Smooth muscle cell (in vitro differentiated cells): Measurements from ENCODE around the gene ARID3C. TPM values are rescaled to one million over a fixed set of nuclear protein-coding genes. Genes with fewer than 3 reads are reported as not detected.

Experiments
- DNase-seq: peaks from one replicate; lab custom pipeline; 2025; ENCODE audit not compliant: unreplicated experiment; lab: John Stamatoyannopoulos, UW
- H2AFZ ChIP-seq: fragments of 200-600 bp; sonication (generic); 2 replicates; pipeline ENCODE4 v1.6.0; 2016; ENCODE audit warnings: antibody characterized with exemption, low read depth, mild to moderate bottlenecking
- H3F3A ChIP-seq: fragments of 200-600 bp; sonication (generic); 2 replicates; pipeline ENCODE4 v1.6.0; 2017; ENCODE audit warnings: antibody characterized with exemption, low read depth
- H3K27ac ChIP-seq: fragments of 200-600 bp; sonication (generic); 2 replicates; pipeline ENCODE4 v1.5.1; 2016; ENCODE audit warnings: low read depth, mild to moderate bottlenecking
- H3K27me3 ChIP-seq: fragments of 200-600 bp; sonication (generic); 2 replicates; pipeline ENCODE4 v1.6.1; 2016; ENCODE audit warnings: low read depth, mild to moderate bottlenecking
- H3K36me3 ChIP-seq: fragments of 200-600 bp; sonication (generic); 2 replicates; pipeline ENCODE4 v1.5.1; 2016; ENCODE audit warnings: low read depth
- H3K4me1 ChIP-seq: fragments of 200-600 bp; sonication (generic); 2 replicates; pipeline ENCODE4 v1.5.1; 2016; ENCODE audit warnings: low read depth
- H3K4me2 ChIP-seq: fragments of 200-600 bp; sonication (generic); 2 replicates; pipeline ENCODE4 v1.6.0; 2016; ENCODE audit warnings: mild to moderate bottlenecking
- H3K4me3 ChIP-seq: fragments of 200-600 bp; sonication (generic); 2 replicates; pipeline ENCODE4 v1.5.1; 2016; ENCODE audit warnings: mild to moderate bottlenecking
- H3K79me2 ChIP-seq: fragments of 200-600 bp; sonication (generic); 2 replicates; pipeline ENCODE4 v1.6.0; 2016; ENCODE audit warnings: low read depth, mild to moderate bottlenecking
- H3K9ac ChIP-seq: fragments of 200-600 bp; sonication (generic); 2 replicates; pipeline ENCODE4 v1.6.0; 2016; ENCODE audit warnings: low read depth
- H3K9me3 ChIP-seq: fragments of 200-600 bp; sonication (generic); replicated peaks from 2 replicates; pipeline ENCODE4 v1.5.1; 2016; ENCODE audit warnings: low read depth
- H4K20me1 ChIP-seq: fragments of 200-600 bp; sonication (generic); 2 replicates; pipeline ENCODE4 v1.6.0; 2016; ENCODE audit warnings: low read depth
- CTCF ChIP-seq: fragments of 200-600 bp; sonication (generic); IDR thresholded peaks from 2 replicates; pipeline ENCODE4 v1.5.1; 2017; ENCODE audit warnings: borderline replicate concordance, mild to moderate bottlenecking, antibody characterized with exemption; ENCODE audit not compliant: insufficient read depth, poor library complexity, severe bottlenecking
- WGBS: methylation state at CpG from one replicate; pipeline ENCODE4 v1.1.7; 2016; ENCODE audit warnings: low lambda C conversion rate; 5-methylcytosine and 5-hydroxymethylcytosine counted together
- polyA plus RNA-seq: library from polyadenylated mRNA; unstranded; fragments of >200 nt; fragmentation: Nextera tagmentation; extraction: Ambion mirVana; gene quantifications from 2 replicates; pipeline ENCODE4 v1.2.1, GENCODE V29; 2016
- total RNA-seq: library from RNA; depleted of rRNA; stranded (reverse); fragments of >200 nt; gene quantifications from 2 replicates; pipeline ENCODE4 v1.2.3, GENCODE V29; 2014

ARID3C gene
- total RNA-seq (not detected in 2 replicates), polyA plus RNA-seq (0.40 and 0.45 TPM in 2 replicates)

- peaks cover 84% of the 10 kb centered on the region for H3K27me3 ChIP-seq
- peak within 1 kb of the TSS; percentile 86 for H3K4me2 ChIP-seq
- DNase-seq: no peak
- no peak within 1 kb of the TSS for H3K9ac ChIP-seq
- no peaks in the 10 kb centered on the region for H3K36me3 ChIP-seq
- no peaks in the 10 kb centered on the region for H3F3A ChIP-seq
- H2AFZ ChIP-seq: no peak within 1 kb of the TSS
- H4K20me1 ChIP-seq: no peaks in the 10 kb centered on the region
- peaks cover 45% of the 10 kb centered on the region for H3K4me1 ChIP-seq
- peak within 1 kb of the TSS; percentile 40 for H3K4me3 ChIP-seq
- TF ChIP-seq CTCF: no peak
- WGBS: 2% methylated on average over 38 of the region's 69 CpGs
- no peak within 1 kb of the TSS for H3K27ac ChIP-seq
- no peaks in the 10 kb centered on the region for H3K79me2 ChIP-seq
- no peaks in the 10 kb centered on the region for H3K9me3 ChIP-seq
Measured at GRCh38 chr9:34628656-34629490, at the start of gene ARID3C. Gene ARID3C, minus strand, starts transcription at chr9:34629066. Its CDS starts 1,052 bp downstream, at chr9:34628014.

- Histone ChIP-seq H3K36me3 (no peaks in the 10 kb centered on the region), H3K27ac (no peak overlapping the region), H3K79me2 (no peaks in the 10 kb centered on the region), H3F3A (no peaks in the 10 kb centered on the region), H2AFZ (no peak overlapping the region), H3K27me3 (no peaks in the 10 kb centered on the region), H3K4me2 (no peak overlapping the region), H3K4me1 (no peaks in the 10 kb centered on the region), H4K20me1 (no peaks in the 10 kb centered on the region), H3K9ac (no peak overlapping the region), H3K4me3 (no peak overlapping the region), H3K9me3 (no peaks in the 10 kb centered on the region)
- DNase-seq: no peak
- no peak for TF ChIP-seq CTCF
- 98% methylated on average over 2 of the region's 2 CpGs for WGBS
Measured at GRCh38 chr9:34675869-34676268, 47.0 kb upstream of the ARID3C start.

GRCh38 chr9:34675048-34675714 is 46.3 kb upstream of the ARID3C start:
- no peak for DNase-seq
- Histone ChIP-seq H3K79me2 (no peaks in the 10 kb centered on the region), H3K9ac (no peak overlapping the region), H3K4me1 (no peaks in the 10 kb centered on the region), H2AFZ (no peak overlapping the region), H3K4me2 (no peak overlapping the region), H3K27ac (no peak overlapping the region), H3K4me3 (no peak overlapping the region), H3K27me3 (no peaks in the 10 kb centered on the region), H3K36me3 (no peaks in the 10 kb centered on the region), H4K20me1 (no peaks in the 10 kb centered on the region), H3K9me3 (no peaks in the 10 kb centered on the region), H3F3A (no peaks in the 10 kb centered on the region)
- 31% methylated on average over 10 of the region's 10 CpGs for WGBS
- TF ChIP-seq CTCF: peak; percentile 54
